ENCODE results near the gene MVB12B. TPM values are rescaled to one million over a fixed set of nuclear protein-coding genes. Genes with fewer than 3 reads are reported as not detected.

Gene MVB12B
- total and polyA plus RNA-seq, 2 of the 4 experiments (the other 2 are of a cell fraction), result 2.0 to 4.0 TPM

- H3K56ac ChIP-seq (ENCODE audit: extremely low read depth, insufficient read depth, low read length), result no peak overlapping the region
These were observed 47.7 kb downstream of the MVB12B start for GRCh38 chr9:126374366-126374781.

More at GRCh38 chr9:126374366-126374781, 47.7 kb downstream of the MVB12B start:
- Histone ChIP-seq H3K18ac (ENCODE audit: low read depth, low read length) (no peak overlapping the region), H2BK5ac (ENCODE audit: low read depth, low read length, poor library complexity, severe bottlenecking) (peak overlapping the region; percentile 24), H3K4me1 (ENCODE audit: control insufficient read depth, insufficient read depth, low read length) (peaks cover 13% of the 10 kb centered on the region), H2AFZ (replicated peaks; ENCODE audit: low read length, poor library complexity) (peak overlapping the region; percentile 28), H4K5ac (ENCODE audit: low read depth, low read length) (no peak overlapping the region), H2AK5ac (ENCODE audit: low read depth, low read length) (peak overlapping the region; percentile 13; the same call in 1 of the 2 replicates), H4K91ac (ENCODE audit: insufficient read depth, low read depth, low read length) (no peak overlapping the region), H3K9me1 (ENCODE audit: insufficient read depth, low read length) (peaks cover 11% of the 10 kb centered on the region; the same call in 1 of the 2 replicates), H3K79me1 (ENCODE audit: low read depth in 1 of 2, low read length in 2 of 2) (0 out of 4 replicates have a peak, but pooled peaks cover 0 to 11% of the 10 kb centered on the region in 2 experiments), H2AK9ac (replicated peaks; ENCODE audit: low read depth, low read length, poor library complexity) (peak overlapping the region; percentile 35), H3K4me2 (ENCODE audit: low read depth, low read length) (no peak overlapping the region), H3K4me3 (ENCODE audit: insufficient read depth, low read depth, low read length) (no peak overlapping the region), H4K8ac (ENCODE audit: low read depth in 2 of 2, low read length in 2 of 2) (no peak overlapping the region), H2BK20ac (ENCODE audit: low read depth, low read length) (no peak overlapping the region), H4K20me1 (ENCODE audit: insufficient read depth, low read length) (no peaks in the 10 kb centered on the region), H3K4ac (ENCODE audit: low read depth, low read length) (peak overlapping the region; percentile 33; the same call in 1 of the 2 replicates), H2BK15ac (ENCODE audit: low read depth, low read length) (no peak overlapping the region), H3K9ac (ENCODE audit: low read depth, low read length) (no peak overlapping the region), H3K27me3 (ENCODE audit: control insufficient read depth, insufficient read depth, low read length) (no peaks in the 10 kb centered on the region), H3K27ac (ENCODE audit: insufficient read depth, low read length) (no peak overlapping the region), H3K36me3 (ENCODE audit: control insufficient read depth, insufficient read depth, low read length) (no peaks in the 10 kb centered on the region), H2BK120ac (ENCODE audit: low read depth, low read length) (0 out of 2 replicates have a peak overlapping the region, but pooled peaks have one; percentile 2), H3K14ac (replicated peaks; ENCODE audit: low read depth, low read length) (no peak overlapping the region), H3K9me3 (ENCODE audit: control insufficient read depth, insufficient read depth, low read length) (no peaks in the 10 kb centered on the region), H3K23ac (ENCODE audit: low read depth, low read length) (no peak overlapping the region)
- CTCF ChIA-PET, result no interaction called here
- TF ChIP-seq RAD21 (IDR thresholded peaks at IDR 0.05; ENCODE audit: low read length) (no peak), USF2 (IDR thresholded peaks at IDR 0.05; ENCODE audit: low read depth, low read length) (no peak), NFE2L2 (IDR thresholded peaks at IDR 0.05; ENCODE audit: low read depth, low read length) (no peak), BHLHE40 (IDR thresholded peaks at IDR 0.05; ENCODE audit: low read depth, low read length) (no peak), MAZ (IDR thresholded peaks at IDR 0.05; ENCODE audit: borderline replicate concordance, low read depth, low read length) (no peak), SMC3 (IDR thresholded peaks at IDR 0.05; ENCODE audit: low read depth, low read length) (no peak), CHD1 (IDR thresholded peaks at IDR 0.05; ENCODE audit: low read depth, low read length) (no peak), RFX5 (IDR thresholded peaks at IDR 0.05; ENCODE audit: low read depth, low read length) (no peak), ELK1 (IDR thresholded peaks at IDR 0.05; ENCODE audit: borderline replicate concordance, low read depth, low read length) (no peak), CTCF (conservative IDR thresholded peaks at IDR 0.05; ENCODE audit: low read depth, low read length) (no peak), FOS (IDR thresholded peaks at IDR 0.05; ENCODE audit: low read depth, low read length) (no peak), MXI1 (IDR thresholded peaks at IDR 0.05; ENCODE audit: borderline replicate concordance, low read depth, low read length) (no peak), MAFK (IDR thresholded peaks at IDR 0.05; ENCODE audit: low read depth, low read length) (no peak), POLR2A (IDR thresholded peaks at IDR 0.05; ENCODE audit: low read depth, low read length) (no peak), CEBPB (IDR thresholded peaks at IDR 0.05; ENCODE audit: low read depth, low read length) (no peak), RCOR1 (IDR thresholded peaks at IDR 0.05; ENCODE audit: insufficient replicate concordance, low read length) (no peak)
- no peak for ATAC-seq (ENCODE audit: low read depth)
- in situ Hi-C loops (cut with MboI; ENCODE audit: low sequenced_read_pairs), result no loop called here
- intact Hi-C loops (cut with micrococcal nuclease), result no loop called here
- no TSS peak for BruUV-seq (replicated peaks)
- dilution Hi-C loops (cut with HindIII; ENCODE audit: low sequenced_read_pairs, unreplicated experiment), result no loop called here
- POLR2A ChIA-PET (ENCODE audit: unreplicated experiment), result no interaction called here
- 83% methylated on average over 2 of the region's 4 CpGs; no CpG with 5 or more reads in 1 of the 2 experiments for WGBS, 2 experiments (ENCODE audit: extremely low coverage in 2 of 2, insufficient read length in 1 of 2)
- no peak for DNase-seq
